BLaER1 (cell line): Measurements from ENCODE around the gene TUG1.

Experiments
- H3K27ac ChIP-seq: shearing (Covaris generic); formaldehyde crosslinking; 2 replicates; pipeline ENCODE4 v1.8.1; 2022
- H3K27me3 ChIP-seq: shearing (Covaris generic); formaldehyde crosslinking; 2 replicates; pipeline ENCODE4 v1.8.1; 2022
- H3K36me3 ChIP-seq: shearing (Covaris generic); formaldehyde crosslinking; 2 replicates; pipeline ENCODE4 v1.8.1; 2022
- H3K4me1 ChIP-seq: shearing (Covaris generic); formaldehyde crosslinking; 2 replicates; pipeline ENCODE4 v1.8.1; 2022
- H3K4me2 ChIP-seq: shearing (Covaris generic); formaldehyde crosslinking; 2 replicates; pipeline ENCODE4 v1.8.1; 2022
- H3K4me3 ChIP-seq: shearing (Covaris generic); formaldehyde crosslinking; 2 replicates; pipeline ENCODE4 v1.8.1; 2022
- H3K9ac ChIP-seq: shearing (Covaris generic); formaldehyde crosslinking; 2 replicates; pipeline ENCODE4 v1.8.1; 2022
- H3K9me3 ChIP-seq: shearing (Covaris generic); formaldehyde crosslinking; 2 replicates; pipeline ENCODE4 v1.8.1; 2022
- H4K20me1 ChIP-seq: shearing (Covaris generic); formaldehyde crosslinking; 2 replicates; pipeline ENCODE4 v1.8.1; 2022
- Cebpa-rat ChIP-seq: shearing (Covaris generic); IDR thresholded peaks from 2 replicates; pipeline ENCODE4 v1.8.1; 2022

The TUG1 gene

DNA sequence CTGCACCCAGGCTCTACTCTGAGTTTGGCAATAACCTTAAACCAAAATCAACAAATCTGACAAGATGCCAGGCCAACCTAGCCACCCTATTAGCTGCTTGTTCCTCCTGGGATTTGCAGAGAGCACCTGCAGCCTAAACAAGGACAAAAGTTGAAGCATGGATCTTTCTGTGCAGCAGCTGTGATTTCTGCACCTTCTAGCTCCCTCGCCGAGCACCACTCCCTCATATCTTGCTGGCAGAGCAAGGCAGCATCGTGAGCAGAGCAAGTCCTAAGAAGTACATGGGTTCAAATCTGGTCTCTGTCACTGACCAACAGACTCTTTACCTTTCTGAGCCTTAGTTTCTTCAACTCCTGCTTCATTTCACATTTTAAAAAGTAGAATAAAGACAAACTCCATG, 38.8 kb upstream of the TUG1 start:
- no peak overlapping the region for H3K4me3 ChIP-seq
- no peaks in the 10 kb centered on the region for H3K4me1 ChIP-seq
- no peak for TF ChIP-seq Cebpa-rat
- no peaks in the 10 kb centered on the region for H3K27me3 ChIP-seq
- no peak overlapping the region for H3K4me2 ChIP-seq
- H3K9ac ChIP-seq, result no peak overlapping the region
- no peak overlapping the region for H3K27ac ChIP-seq
- peaks cover 64% of the 10 kb centered on the region for H4K20me1 ChIP-seq
- H3K36me3 ChIP-seq, result peaks cover 100% of the 10 kb centered on the region
- no peaks in the 10 kb centered on the region for H3K9me3 ChIP-seq

DNA sequence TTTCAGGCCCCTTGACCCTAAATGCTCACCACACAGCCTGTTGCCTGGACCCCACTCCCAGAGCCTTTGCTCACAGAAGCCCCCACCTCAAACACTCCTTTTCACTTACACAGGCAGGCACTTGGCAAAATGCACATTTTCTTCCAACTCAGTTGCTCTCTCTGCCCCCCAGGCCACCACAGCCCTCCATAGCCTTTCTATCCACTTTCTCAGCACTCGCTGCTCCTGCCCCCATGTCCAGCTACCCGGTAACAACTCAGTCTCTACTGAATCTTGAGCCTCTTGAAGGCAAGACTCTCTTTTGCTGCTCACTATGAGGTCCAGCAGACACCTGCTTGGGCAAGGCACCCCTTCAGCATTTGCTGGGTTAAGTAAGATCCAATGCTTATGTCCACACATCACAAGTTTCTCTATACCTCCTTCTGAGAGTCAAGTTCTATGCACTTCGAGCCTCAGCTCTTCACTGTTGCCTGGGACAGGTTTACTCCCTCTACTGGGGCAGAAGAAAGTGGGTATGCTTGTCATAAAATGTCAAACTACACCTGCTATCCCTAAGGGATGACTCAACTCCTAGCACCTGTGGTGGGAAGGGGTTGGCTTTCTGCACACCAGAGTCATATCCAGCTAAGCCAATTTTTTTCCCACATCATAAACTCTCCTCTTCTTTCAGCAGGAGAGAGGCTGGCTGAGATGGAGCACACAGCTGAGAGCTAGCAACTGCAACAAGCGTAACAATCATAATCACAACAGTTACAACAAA, 37.3 kb upstream of the TUG1 start:
- Histone ChIP-seq H3K36me3 (peaks cover 100% of the 10 kb centered on the region), H3K27me3 (no peaks in the 10 kb centered on the region), H3K4me2 (no peak overlapping the region), H3K9me3 (no peaks in the 10 kb centered on the region), H4K20me1 (peaks cover 63% of the 10 kb centered on the region), H3K4me1 (no peaks in the 10 kb centered on the region), H3K27ac (no peak overlapping the region), H3K9ac (no peak overlapping the region), H3K4me3 (no peak overlapping the region)
- TF ChIP-seq Cebpa-rat, result no peak

DNA sequence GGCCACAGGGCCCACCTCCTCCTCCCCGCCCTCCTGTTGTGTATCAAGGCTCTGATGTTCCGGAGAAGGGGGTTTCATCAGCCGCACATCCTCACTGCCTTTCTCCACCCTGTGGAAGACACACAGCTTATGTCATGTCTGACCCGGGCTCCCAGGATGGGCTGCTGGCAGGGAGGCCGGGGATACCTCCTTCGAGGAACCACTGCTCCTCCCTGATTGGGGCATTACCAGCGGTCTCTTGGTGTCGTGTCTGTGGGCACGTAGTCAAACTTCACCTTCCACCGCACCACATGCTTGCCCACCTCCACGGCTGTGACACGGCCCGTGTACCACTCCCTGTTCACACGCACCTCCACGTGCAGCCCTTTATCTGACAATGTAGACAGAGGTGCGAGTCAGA, 36.4 kb upstream of the TUG1 start:
- no peaks in the 10 kb centered on the region for H3K9me3 ChIP-seq
- H3K27ac ChIP-seq, result no peak overlapping the region
- no peak for TF ChIP-seq Cebpa-rat
- H3K4me3 ChIP-seq, result no peak overlapping the region
- no peak overlapping the region for H3K9ac ChIP-seq
- H3K36me3 ChIP-seq, result peaks cover 100% of the 10 kb centered on the region
- H3K27me3 ChIP-seq, result no peaks in the 10 kb centered on the region
- H4K20me1 ChIP-seq, result peaks cover 62% of the 10 kb centered on the region
- H3K4me2 ChIP-seq, result no peak overlapping the region
- H3K4me1 ChIP-seq, result no peaks in the 10 kb centered on the region

DNA sequence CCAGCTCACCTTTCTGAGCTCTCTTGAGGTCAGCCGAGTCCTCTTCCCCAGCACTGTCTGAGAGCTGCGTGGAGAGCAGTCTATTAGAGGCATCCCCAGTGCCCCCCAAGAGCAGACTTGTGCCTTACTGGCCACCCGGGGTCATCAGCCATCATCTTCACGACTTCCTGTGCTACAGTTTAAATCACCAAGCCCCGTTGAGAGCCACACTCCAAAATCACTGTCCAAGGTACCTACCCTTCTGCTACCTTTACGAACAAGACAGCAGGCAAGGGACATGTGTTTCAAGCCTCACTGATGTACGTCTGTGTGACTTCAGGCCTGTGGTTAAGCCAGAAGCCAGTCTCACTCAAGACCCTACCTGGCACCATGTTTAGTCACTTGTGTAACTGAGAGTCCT, 35.6 kb upstream of the TUG1 start:
- no peaks in the 10 kb centered on the region for H3K27me3 ChIP-seq
- no peaks in the 10 kb centered on the region for H3K4me1 ChIP-seq
- H3K9me3 ChIP-seq, result no peaks in the 10 kb centered on the region
- H3K9ac ChIP-seq, result no peak overlapping the region
- TF ChIP-seq Cebpa-rat, result no peak
- H3K36me3 ChIP-seq, result peaks cover 100% of the 10 kb centered on the region
- H3K4me2 ChIP-seq, result no peak overlapping the region
- H3K4me3 ChIP-seq, result no peak overlapping the region
- no peak overlapping the region for H3K27ac ChIP-seq
- peaks cover 62% of the 10 kb centered on the region for H4K20me1 ChIP-seq

DNA sequence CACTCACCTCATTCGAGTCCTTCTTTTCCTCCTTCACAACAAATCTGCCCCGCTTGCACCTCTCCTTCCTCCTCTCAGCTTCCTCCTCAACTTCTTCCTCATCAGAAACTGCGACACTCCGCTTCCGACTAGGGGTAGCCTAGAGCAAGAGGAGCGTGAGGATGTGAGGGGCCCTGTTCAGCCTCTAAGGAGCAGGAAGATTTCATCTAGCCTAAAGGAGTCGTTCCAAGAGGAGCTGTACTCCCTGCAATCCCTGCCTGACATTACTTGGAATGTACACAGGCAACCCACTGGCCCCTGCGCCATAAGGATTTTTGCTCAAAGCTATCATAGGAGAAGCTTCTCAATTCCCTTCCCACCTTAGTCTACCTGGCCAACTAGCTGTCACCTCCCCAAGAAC, 35.0 kb upstream of the TUG1 start:
- Histone ChIP-seq H3K4me3 (no peak overlapping the region), H3K27ac (no peak overlapping the region), H3K9ac (no peak overlapping the region), H3K27me3 (no peaks in the 10 kb centered on the region), H4K20me1 (peaks cover 65% of the 10 kb centered on the region), H3K4me1 (no peaks in the 10 kb centered on the region), H3K36me3 (peaks cover 100% of the 10 kb centered on the region), H3K9me3 (no peaks in the 10 kb centered on the region), H3K4me2 (no peak overlapping the region)
- no peak for TF ChIP-seq Cebpa-rat

DNA sequence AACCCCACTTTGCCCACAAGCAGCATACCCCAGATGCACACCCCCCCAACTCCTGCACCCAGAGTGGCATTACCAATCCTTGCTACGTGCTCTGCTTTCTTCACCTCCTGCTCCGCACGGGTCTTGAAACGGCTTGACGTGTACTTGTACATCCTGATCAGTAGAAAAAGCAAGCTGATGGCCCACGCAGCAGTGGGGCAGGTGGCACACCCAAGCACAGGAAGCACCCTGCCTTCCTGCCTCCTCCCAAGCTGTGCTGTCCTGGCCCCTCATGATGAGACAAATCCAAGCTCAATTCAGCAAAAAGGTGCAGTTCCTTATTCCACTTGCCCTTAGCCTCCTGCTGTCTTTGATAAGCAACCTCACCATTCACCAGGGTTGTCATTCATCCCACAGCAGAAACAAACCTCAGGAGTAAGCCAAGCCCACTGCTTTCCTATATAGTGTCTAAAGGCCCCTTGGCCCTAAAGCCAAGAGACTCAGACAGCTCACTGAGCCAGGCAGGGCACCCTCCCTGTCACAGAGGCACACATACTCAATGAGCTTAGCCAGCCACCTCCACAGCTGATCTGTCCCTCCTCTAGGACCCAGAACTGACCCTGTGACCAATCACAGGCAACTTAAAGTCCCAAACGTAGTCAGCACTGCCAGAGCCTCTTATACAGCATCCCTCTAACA, 28.2 kb upstream of the TUG1 start:
- TF ChIP-seq Cebpa-rat, result no peak
- Histone ChIP-seq H3K4me2 (no peak overlapping the region), H3K36me3 (peaks cover 100% of the 10 kb centered on the region)

DNA sequence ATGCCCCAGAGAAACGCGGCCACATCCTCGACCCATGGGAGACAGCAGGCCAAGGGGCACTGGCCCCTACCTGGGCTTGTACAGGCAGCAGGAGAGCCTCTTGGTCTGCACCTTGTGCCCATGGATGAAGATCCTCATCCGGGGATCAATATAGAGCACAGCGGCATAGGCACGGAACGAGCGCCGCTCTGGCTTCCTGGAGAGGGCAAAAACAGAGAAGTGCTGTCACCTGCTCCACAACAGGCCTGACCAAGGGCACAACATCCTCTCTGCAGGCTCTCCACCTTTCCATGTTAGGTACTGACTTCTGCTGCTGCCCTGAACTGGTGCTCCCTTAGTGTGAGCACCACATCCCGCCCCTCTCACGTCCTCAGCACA, 27.7 kb upstream of the TUG1 start:
- Histone ChIP-seq H3K9me3 (no peaks in the 10 kb centered on the region), H3K36me3 (peaks cover 100% of the 10 kb centered on the region), H4K20me1 (peaks cover 66% of the 10 kb centered on the region; the same call in 1 of the 2 replicates), H3K4me1 (0 out of 2 replicates have a peak, but pooled peaks cover 5% of the 10 kb centered on the region), H3K27ac (no peak overlapping the region), H3K4me2 (no peak overlapping the region), H3K9ac (no peak overlapping the region), H3K27me3 (no peaks in the 10 kb centered on the region), H3K4me3 (no peak overlapping the region)
- TF ChIP-seq Cebpa-rat, result no peak

More for the DNA sequence above, 28.2 kb upstream of the TUG1 start:
- Histone ChIP-seq H3K9ac (no peak overlapping the region), H3K27ac (no peak overlapping the region), H3K4me3 (no peak overlapping the region), H4K20me1 (peaks cover 66% of the 10 kb centered on the region; the same call in 1 of the 2 replicates), H3K27me3 (no peaks in the 10 kb centered on the region), H3K4me1 (0 out of 2 replicates have a peak, but pooled peaks cover 5% of the 10 kb centered on the region), H3K9me3 (no peaks in the 10 kb centered on the region)

DNA sequence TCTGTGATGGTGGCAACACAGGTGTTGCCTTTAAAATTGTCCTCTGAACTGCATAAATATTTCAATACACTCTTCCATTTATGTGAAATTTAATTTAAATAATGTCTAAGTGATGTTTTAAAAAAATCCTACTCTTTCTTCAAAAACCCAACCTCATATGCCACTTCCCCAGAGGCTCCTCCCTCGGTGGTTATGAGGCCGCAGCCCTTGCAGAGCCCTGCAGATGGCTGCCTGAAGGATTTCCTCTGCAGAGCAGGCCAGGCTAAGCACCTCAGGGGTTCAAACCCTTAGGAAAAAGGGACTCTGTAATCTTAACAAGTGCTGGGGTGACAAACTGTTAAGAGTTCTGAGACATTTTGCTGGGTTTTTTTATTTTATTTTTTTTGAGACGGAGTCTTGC, 25.7 kb upstream of the TUG1 start:
- Histone ChIP-seq H3K4me1 (0 out of 2 replicates have a peak, but pooled peaks cover 5% of the 10 kb centered on the region), H3K4me2 (no peak overlapping the region), H3K9ac (no peak overlapping the region), H4K20me1 (peaks cover 69% of the 10 kb centered on the region), H3K27me3 (no peaks in the 10 kb centered on the region), H3K4me3 (no peak overlapping the region), H3K36me3 (peaks cover 100% of the 10 kb centered on the region), H3K9me3 (no peaks in the 10 kb centered on the region), H3K27ac (no peak overlapping the region)
- no peak for TF ChIP-seq Cebpa-rat

DNA sequence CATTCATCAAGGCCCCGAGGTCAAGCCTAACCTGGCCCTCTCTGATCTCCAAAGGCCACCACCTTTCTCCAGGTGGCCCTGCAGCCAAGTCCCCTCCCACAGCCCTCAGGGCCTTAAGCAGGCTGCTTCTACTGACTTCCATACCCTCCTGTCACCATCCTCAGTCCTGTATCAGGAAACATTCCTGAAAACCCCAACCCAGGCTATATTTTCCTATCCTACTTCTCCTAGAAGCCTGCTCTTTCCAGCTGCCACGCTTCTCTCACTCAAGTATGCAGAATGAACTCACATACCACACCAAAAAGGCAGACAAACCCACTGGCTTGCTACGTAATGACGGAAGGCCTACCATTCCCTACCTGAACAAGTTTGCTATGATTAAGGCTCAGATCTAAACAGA, 24.1 kb upstream of the TUG1 start:
- Histone ChIP-seq H3K27ac (no peak overlapping the region), H4K20me1 (peaks cover 68% of the 10 kb centered on the region), H3K4me2 (no peak overlapping the region), H3K4me3 (no peak overlapping the region), H3K36me3 (peaks cover 100% of the 10 kb centered on the region), H3K9ac (no peak overlapping the region), H3K27me3 (no peaks in the 10 kb centered on the region), H3K4me1 (0 out of 2 replicates have a peak, but pooled peaks cover 5% of the 10 kb centered on the region), H3K9me3 (no peaks in the 10 kb centered on the region)
- TF ChIP-seq Cebpa-rat, result no peak

DNA sequence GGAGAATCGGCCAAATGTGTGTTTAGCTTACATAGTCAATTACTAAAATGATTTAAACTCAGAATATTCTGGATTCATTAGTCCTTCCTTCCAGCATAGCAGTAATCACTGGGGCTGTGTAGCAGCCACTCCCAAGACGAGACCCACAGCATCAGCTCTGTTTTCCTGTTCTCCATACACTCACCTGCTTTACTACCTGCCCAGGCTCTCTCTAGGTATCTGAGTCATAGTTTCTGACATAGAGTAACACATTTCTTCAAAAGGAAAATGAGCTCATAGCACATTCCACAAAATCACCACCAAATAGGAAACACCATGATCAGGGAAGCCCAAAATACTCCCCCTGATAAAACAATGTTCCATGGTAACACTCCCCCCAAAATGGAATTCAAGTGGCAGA, 23.4 kb upstream of the TUG1 start:
- peaks cover 68% of the 10 kb centered on the region for H4K20me1 ChIP-seq
- H3K27me3 ChIP-seq, result no peaks in the 10 kb centered on the region
- H3K9me3 ChIP-seq, result no peaks in the 10 kb centered on the region
- peaks cover 100% of the 10 kb centered on the region for H3K36me3 ChIP-seq
- 0 out of 2 replicates have a peak, but pooled peaks cover 5% of the 10 kb centered on the region for H3K4me1 ChIP-seq
- no peak for TF ChIP-seq Cebpa-rat
- H3K27ac ChIP-seq, result no peak overlapping the region
- H3K4me3 ChIP-seq, result no peak overlapping the region
- H3K9ac ChIP-seq, result no peak overlapping the region
- H3K4me2 ChIP-seq, result no peak overlapping the region
